AG20443 (cell line): ENCODE measurements around the gene PPIE.

ENCODE experiments used
- DNase-seq: peaks from one replicate; pipeline ENCODE4 v3.0.0; 2012; ENCODE audit warnings: low spot score, mixed read lengths

PPIE gene

GRCh38 chr1:39738622-39739366, at the start of gene PPIE:
Gene PPIE, plus strand, starts transcription at chr1:39738882. Its CDS starts 19 bp downstream, at chr1:39738901.
- DNase-seq = peak; percentile 97

- DNase-seq = no peak
These were observed 49.5 kb upstream of the PPIE start for GRCh38 chr1:39689214-39689613.

GRCh38 chr1:39689635-39690034, 49.0 kb upstream of the PPIE start:
- DNase-seq = no peak

- DNase-seq = no peak
These were observed 48.5 kb upstream of the PPIE start for GRCh38 chr1:39690225-39690624.

- DNase-seq = no peak
These were observed 47.8 kb upstream of the PPIE start for GRCh38 chr1:39690794-39691382.

GRCh38 chr1:39691383-39692151, 47.1 kb upstream of the PPIE start, which contains the start of gene HPCAL4:
Gene HPCAL4, minus strand, starts transcription at chr1:39691433. Its CDS starts 6,830 bp downstream, at chr1:39684603.
- peak; percentile 87 for DNase-seq

- no peak for DNase-seq
These were observed 46.3 kb upstream of the PPIE start for GRCh38 chr1:39692152-39693074.

GRCh38 chr1:39694026-39694425, 44.7 kb upstream of the PPIE start:
- no peak for DNase-seq

- DNase-seq = no peak
These were observed 43.7 kb upstream of the PPIE start for GRCh38 chr1:39695016-39695415.

GRCh38 chr1:39696448-39696847, 42.2 kb upstream of the PPIE start:
- no peak for DNase-seq

- DNase-seq = no peak
These were observed 40.1 kb upstream of the PPIE start for GRCh38 chr1:39698568-39698967.

GRCh38 chr1:39699419-39699818, 39.3 kb upstream of the PPIE start:
- no peak for DNase-seq

- no peak for DNase-seq
These were observed 38.3 kb upstream of the PPIE start for GRCh38 chr1:39700348-39700747.

- DNase-seq = no peak
These were observed 37.6 kb upstream of the PPIE start for GRCh38 chr1:39701049-39701439.

- DNase-seq = no peak
These were observed 33.9 kb upstream of the PPIE start for GRCh38 chr1:39704757-39705156.

GRCh38 chr1:39707506-39707905, 31.2 kb upstream of the PPIE start:
- DNase-seq = no peak

GRCh38 chr1:39711104-39711965, 27.3 kb upstream of the PPIE start:
- DNase-seq = peak; percentile 19

GRCh38 chr1:39711966-39712340, 26.7 kb upstream of the PPIE start:
- no peak for DNase-seq

- DNase-seq = no peak
These were observed 25.1 kb upstream of the PPIE start for GRCh38 chr1:39713557-39713956.

- no peak for DNase-seq
These were observed 20.9 kb upstream of the PPIE start for GRCh38 chr1:39717809-39718208.
